ENCODE data around the gene HUNK.
"Not testable (repeated sequence)": the region's sequence is repeated elsewhere in the genome, so short reads cannot be mapped to it uniquely, and the experiment has no call there.

HUNK gene

DNA sequence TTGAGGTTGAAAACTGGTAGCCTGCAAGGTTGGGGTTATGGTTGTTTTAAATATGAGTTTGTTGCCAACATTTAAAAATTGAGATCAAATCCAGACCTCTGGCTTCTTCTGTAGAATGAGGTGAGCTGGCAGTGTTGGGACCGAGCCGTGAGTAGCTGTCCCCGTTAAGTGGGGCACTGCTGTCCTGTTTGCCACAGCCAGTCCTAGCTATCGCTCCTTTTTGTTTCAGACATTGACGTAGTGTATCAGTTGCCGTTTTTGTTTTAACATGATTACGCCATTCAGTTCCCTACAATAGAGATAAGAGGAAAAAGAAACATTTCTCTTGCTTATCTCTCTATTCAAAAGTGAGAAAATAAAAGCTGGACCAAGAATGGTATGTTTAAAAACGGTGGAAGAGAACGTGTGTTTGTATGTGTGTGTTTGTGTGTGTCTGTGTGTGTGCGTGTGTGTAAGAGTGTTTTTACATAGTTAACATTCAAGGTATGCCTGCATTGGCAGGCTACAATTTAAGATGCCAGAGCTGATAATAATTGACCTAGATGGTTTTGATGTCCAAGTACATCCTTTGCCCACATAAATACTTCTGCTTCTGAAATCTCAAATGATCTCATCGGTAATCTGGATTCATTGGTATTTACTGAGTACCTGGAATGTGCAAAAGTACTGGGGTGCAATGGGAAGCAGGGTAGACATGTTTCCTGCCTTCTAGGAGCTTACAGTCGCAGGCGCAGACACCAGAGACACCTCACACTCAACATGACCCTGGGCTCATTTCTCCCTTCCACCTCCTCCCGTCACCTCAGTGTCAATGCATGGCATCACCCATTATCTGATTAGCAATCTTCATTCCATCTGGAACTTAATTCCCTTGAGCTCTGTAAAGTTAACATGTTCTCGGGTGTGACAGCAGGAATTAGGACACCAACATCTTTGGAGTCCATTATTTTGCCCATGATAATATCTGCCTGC lies 65.8 kb downstream of the HUNK start:
- TF ChIP-seq, protein P1, sequence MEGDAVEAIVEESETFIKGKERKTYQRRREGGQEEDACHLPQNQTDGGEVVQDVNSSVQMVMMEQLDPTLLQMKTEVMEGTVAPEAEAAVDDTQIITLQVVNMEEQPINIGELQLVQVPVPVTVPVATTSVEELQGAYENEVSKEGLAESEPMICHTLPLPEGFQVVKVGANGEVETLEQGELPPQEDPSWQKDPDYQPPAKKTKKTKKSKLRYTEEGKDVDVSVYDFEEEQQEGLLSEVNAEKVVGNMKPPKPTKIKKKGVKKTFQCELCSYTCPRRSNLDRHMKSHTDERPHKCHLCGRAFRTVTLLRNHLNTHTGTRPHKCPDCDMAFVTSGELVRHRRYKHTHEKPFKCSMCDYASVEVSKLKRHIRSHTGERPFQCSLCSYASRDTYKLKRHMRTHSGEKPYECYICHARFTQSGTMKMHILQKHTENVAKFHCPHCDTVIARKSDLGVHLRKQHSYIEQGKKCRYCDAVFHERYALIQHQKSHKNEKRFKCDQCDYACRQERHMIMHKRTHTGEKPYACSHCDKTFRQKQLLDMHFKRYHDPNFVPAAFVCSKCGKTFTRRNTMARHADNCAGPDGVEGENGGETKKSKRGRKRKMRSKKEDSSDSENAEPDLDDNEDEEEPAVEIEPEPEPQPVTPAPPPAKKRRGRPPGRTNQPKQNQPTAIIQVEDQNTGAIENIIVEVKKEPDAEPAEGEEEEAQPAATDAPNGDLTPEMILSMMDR (IDR thresholded peaks at IDR 0.05; ENCODE audit: borderline replicate concordance, insufficient read depth, low read depth, low read length): no peak
- no peak overlapping the region for H3K4me3 ChIP-seq (ENCODE audit: low read depth, low read length)

DNA sequence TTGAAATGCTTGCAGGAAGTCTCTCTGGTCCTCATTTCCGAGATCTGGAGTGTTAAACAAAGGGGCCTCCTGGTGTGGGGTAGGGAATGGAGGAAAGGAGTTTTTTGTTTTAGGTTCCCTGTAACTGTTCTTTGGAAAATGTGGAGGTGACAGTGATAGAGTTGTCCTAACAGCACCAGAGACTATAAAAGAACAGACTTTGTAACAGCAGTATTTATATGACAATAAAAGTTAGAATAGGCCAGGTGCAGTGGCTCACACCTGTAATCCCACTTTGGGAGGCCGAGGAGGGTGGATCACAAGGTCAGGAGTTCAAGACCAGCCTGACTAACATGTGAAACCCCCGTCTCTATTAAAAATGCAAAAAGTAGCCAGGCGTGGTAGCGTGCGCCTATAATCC lies 68.9 kb downstream of the HUNK start:
- H3K4me3 ChIP-seq (ENCODE audit: low read depth, low read length): no peak overlapping the region
- TF ChIP-seq, protein P1 (IDR thresholded peaks at IDR 0.05; ENCODE audit: borderline replicate concordance, insufficient read depth, low read depth, low read length): no peak

DNA sequence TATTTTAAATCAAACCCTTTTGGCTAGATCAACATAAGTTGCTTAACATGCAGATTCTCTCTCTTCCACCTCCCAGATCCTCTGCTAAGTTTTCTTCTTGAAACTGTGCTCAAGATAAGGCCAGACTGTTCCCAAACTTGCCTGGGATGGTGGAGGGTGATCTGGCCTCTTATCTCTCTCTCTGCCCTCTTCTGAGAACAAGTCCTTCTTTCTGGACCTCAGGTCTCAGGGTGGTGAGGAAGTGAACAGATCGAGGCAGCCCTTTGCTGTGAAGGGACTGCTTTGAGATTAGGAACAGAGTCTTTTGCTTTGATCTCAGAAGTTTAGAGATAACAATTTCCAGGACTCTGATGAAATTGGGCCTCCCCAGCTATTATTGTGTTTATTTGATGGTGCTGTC lies 70.7 kb downstream of the HUNK start:
- TF ChIP-seq, protein P1 (IDR thresholded peaks at IDR 0.05; ENCODE audit: borderline replicate concordance, insufficient read depth, low read depth, low read length): no peak
- no peak overlapping the region for H3K4me3 ChIP-seq (ENCODE audit: low read depth, low read length)

DNA sequence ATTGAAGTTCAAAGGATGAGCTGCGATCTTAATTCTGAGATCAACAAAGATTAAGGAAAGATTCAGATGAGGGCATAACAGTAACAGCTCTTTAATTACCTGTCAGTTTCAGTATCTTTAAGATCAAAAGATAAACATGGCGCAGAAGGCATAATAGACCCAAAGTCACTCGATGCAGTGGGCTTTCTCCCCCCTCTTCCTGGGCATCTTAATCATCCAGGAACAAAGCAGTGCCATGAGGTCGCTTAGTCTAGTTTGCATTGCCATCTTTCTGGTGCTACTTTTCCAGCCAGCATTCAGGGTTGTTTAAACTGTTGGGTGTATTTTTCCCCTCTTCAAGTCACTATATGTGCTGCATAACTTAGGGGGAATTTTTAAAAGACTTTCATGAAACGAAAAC lies 72.3 kb downstream of the HUNK start:
- H3K4me3 ChIP-seq (ENCODE audit: low read depth, low read length): no peak overlapping the region
- TF ChIP-seq, protein P1 (IDR thresholded peaks at IDR 0.05; ENCODE audit: borderline replicate concordance, insufficient read depth, low read depth, low read length): no peak

DNA sequence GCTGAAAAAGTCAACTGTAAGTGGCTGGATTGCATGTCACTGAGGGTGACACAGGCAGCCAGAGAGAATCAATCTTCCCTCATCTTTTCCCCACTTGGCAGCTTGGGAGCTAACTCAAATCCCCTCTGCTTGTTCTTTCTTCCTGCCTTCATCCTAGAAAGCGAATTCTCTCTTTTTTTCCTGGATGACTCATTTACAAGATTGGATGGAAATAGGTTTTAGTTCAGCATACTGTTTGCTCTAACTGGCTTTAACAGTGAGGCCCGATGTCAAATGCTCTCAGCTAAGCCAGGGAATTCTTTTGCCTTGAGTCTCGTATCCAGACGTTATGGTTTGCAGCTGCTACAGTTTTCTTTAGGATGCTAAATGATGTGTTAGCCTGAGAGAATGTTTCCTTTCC lies 72.7 kb downstream of the HUNK start:
- TF ChIP-seq, protein P1 (IDR thresholded peaks at IDR 0.05; ENCODE audit: borderline replicate concordance, insufficient read depth, low read depth, low read length): no peak
- H3K4me3 ChIP-seq (ENCODE audit: low read depth, low read length): no peak overlapping the region

DNA sequence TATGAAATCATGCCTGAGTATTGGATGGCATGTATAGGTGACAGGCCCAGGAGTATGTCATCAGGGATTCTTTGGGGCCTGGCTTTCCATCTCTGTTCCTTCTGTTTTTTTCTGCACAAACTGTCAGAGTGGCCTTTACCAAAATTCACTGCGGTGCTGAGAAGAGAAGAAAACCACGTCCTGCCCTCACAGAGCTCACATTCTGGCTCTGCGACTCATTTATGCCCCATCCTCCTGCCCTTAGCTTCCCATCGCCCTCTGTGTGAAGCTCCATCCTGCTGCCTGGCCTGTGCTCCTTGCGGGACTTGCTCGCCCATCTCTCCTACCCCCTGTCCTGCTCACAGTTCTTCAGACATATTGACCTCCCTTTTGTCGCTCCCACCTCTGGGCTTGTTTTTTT lies 73.4 kb downstream of the HUNK start:
- TF ChIP-seq, protein P1 (IDR thresholded peaks at IDR 0.05; ENCODE audit: borderline replicate concordance, insufficient read depth, low read depth, low read length): no peak
- no peak overlapping the region for H3K4me3 ChIP-seq (ENCODE audit: low read depth, low read length)

DNA sequence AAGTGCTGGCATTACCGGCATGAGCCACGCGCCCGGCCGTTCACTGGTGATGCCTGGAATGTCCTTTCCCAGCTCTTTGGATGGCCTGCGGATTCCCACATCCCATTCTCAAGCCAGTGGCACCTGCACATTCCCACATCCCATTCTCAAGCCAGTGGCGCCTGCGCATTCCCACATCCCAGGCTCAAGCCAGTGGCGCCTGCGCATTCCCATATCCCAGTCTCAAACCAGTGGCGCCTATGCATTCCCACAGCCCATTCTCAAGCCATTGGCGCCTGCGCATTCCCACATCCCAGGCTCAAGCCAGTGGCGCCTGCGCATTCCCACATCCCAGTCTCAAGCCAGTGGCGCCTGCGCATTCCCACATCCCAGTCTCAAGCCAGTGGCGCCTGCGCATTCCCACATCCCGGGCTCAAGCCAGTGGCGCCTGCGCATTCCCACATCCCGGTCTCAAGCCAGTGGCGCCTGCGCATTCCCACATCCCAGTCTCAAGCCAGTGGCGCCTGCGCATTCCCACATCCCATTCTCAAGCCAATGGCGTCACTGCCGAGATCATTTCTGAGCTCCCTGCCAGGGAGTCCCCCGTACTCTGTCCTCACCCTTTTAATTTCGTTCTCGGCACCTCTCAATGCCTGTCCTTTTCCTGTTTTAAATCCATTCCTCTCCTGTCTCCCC lies 74.2 kb downstream of the HUNK start:
- not testable (repeated sequence) for H3K4me3 ChIP-seq (ENCODE audit: low read depth, low read length)

All from GM12875 (cell line).